GM21381 (cell line): ENCODE results near the gene MAP3K7.
A peak's percentile ranks its signal among the peaks of the same experiment; 100 is the strongest.

ENCODE experiments used
- ATAC-seq: cut with Tn5 transposase; IDR thresholded peaks from one replicate; pipeline ENCODE4 v1.9.1; 2021; ENCODE audit warnings: mild to moderate bottlenecking, moderate library complexity; ENCODE audit not compliant: unreplicated experiment

The MAP3K7 gene

GRCh38 chr6:90586836-90587638 is at the start of gene MAP3K7:
MAP3K7 (minus strand) TSS chr6:90587072; CDS start chr6:90586883, 189 bp downstream.
- ATAC-seq: peak; percentile 92

DNA sequence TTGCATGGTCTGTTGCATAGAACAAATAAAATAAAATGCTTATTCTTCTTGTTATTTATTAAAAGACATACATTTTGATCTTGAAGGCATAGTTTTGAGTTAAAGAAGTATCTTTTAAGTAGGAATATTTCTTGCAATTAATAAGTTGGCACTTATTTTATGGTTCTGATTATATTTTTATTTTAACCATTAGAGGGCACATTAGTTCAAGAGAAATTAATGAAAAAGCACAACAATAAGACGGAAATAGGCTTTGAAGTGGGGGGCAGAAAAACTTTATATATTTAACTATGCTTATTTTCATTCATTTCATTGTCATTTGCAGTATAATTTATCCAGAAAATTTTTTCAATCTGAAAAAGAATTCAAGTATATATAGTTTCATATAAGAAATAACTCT is 44.2 kb upstream of the MAP3K7 start:
- ATAC-seq: no peak

GRCh38 chr6:90621581-90621980 is 34.7 kb upstream of the MAP3K7 start:
- ATAC-seq: no peak

- ATAC-seq: no peak
Observed at GRCh38 chr6:90619221-90619620, 32.3 kb upstream of the MAP3K7 start.

DNA sequence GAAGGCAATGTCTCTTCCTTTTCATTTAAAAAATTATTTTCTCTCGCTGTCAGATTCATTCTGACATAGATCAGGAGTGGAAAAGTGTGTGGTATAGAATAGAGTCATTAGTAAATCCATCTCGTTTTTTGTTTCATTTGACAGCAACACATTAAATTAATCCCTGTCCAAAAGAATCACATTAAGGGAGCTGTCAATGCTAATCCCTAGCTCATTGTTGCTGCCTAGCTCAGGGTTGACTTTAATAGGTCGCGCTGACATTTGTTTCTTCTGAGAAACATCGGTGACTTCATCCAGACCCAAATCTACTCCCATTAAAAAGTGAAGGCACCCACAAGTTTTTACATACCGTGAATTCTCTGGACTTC is 25.4 kb upstream of the MAP3K7 start:
- ATAC-seq: no peak

- ATAC-seq: no peak
Observed at GRCh38 chr6:90611543-90612312, 24.9 kb upstream of the MAP3K7 start.

- peak; percentile 64 for ATAC-seq
Observed at GRCh38 chr6:90610751-90611542, 24.1 kb upstream of the MAP3K7 start.

- ATAC-seq: no peak
Observed at GRCh38 chr6:90610301-90610750, 23.5 kb upstream of the MAP3K7 start.

DNA sequence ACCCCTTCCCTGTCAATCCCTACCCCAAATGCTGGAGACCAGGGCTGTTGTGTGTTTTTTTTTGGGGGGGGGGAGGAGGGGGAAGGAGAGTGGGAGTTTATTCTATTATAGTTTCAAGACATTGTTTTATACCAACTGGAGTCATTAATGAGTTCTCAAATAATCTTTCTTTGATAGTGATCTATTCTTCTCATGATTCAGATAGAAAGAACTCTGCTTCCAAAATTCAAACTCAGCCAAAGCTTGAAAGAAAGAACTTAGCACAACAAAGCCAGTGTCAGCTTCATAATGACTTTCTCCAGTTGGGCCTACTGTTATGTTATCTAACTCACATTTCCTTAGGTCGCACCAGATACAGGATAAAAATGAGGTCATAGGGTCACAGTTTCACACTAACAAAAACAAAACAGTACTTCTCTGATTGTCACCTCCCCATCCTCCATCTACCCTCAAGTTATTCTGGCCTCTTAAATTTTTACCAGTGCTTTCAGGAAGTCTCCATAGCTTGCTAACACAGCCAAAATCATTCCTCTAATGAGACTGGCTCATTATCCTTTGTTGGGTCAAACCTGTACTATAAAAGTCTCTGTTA is 19.0 kb upstream of the MAP3K7 start:
- no peak for ATAC-seq

DNA sequence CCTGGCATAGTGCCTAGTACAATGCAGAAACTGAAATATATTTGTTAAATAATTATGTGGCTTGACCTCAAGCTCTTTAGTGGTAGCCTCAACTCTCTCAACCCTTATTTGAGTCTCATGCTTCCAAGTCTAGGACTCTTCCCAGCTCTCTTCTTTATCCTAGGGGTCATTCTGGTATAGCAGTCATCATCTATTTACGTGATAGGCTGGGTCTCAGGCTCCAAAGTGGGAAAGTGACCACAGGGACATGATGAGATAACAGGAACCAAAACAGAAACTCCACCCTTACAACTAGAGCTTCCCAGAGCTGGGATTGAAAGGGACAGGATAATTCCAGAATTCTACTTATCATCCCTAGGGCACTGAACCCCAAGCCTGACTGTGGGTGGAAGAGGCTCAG is 17.7 kb upstream of the MAP3K7 start:
- no peak for ATAC-seq

GRCh38 chr6:90599151-90599550 is 12.3 kb upstream of the MAP3K7 start:
- ATAC-seq: no peak

- no peak for ATAC-seq
Observed at GRCh38 chr6:90598192-90598951, 11.5 kb upstream of the MAP3K7 start.

DNA sequence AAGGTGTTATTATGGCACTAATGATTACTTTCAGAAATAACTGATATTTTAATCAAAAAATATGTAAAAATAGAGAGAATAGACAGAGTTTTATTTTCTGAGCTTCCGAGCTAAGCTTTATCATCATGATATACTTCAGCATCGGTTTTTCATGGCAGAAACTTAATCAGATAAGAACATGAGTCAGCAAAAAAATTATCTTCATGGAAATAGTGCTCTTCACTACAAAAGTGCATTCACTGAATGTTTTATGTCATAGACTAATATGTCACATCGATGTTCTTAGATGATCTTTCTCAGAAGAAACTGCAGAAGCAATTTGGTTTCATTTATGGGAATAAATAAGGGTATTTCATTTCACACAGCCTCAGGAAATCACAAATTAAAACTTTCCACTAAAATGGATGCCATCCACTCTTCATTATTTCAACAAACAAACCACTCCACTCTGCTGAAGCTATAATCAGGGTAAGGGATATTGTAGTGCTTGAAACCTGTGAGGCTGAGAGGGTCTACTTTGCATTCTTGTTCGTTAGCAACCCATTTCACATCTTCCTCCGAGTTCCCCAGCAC is 10.2 kb upstream of the MAP3K7 start:
- no peak for ATAC-seq

DNA sequence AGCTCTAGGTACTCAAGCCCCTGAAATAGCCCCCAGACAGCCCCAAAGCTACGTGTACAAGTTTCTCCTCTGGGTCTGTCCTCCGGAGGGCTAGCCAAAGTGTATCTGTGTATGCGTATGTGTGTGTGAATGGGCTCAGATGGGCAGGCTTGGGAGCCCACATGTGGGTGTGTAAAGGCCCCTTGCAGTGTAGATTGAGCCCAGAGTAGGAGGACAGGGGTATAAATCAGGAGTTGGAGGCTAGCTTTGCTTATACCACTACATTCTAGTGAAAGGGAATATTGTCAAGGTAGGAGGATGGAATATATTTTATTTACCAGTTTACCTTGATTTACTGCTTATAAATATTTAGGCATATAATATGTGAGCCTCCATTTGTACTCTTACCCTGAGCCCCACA is 9.0 kb upstream of the MAP3K7 start:
- ATAC-seq: no peak

DNA sequence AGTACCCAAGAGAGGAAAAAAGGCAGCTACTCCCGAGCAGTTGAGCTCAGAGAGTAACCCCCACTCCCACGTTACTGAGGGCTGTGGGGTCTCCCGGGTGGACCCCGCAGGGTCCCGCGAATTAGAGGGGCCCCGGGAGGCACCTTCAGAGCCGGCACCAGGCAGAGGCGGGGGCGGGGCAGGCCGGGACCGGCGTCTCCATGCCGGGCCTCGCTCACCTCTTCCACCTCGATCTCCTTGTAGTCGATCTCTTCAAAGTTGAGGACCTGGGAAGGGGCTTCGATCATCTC is 381 bp downstream of the MAP3K7 start:
- peak; percentile 18 for ATAC-seq

GRCh38 chr6:90584636-90585255 is 2.1 kb downstream of the MAP3K7 start:
- ATAC-seq: no peak

GRCh38 chr6:90583836-90584481 is 2.9 kb downstream of the MAP3K7 start:
- ATAC-seq: no peak

DNA sequence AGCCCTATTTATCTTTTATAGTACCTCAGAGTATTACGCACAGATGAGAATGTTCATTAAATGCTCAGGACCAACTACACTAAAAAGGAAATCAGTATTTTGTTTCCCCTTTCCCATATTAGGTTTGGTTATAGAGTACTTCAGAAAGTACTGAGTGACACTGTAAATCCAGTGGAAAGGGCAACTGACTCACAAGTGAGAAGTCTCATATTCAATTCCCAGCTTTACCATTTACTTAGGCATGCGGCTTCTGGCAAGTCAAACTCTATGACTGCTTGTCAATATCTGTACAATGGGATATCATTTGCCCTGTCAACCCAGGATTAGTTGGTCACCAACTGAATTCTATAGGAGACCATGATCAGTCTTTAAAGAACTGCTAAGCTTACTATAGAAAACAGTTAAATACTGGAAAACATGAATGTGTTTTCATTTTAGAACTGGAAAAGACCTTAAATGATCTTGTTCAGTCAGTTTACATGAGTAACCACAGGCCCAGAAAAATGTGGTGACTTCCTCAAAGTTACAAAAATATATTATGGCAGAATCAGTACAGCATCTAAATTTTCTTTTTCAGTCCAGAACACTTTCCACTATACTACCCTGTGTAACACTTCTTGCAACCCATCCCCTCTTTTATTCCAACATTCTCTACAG is 3.6 kb downstream of the MAP3K7 start:
- no peak for ATAC-seq

DNA sequence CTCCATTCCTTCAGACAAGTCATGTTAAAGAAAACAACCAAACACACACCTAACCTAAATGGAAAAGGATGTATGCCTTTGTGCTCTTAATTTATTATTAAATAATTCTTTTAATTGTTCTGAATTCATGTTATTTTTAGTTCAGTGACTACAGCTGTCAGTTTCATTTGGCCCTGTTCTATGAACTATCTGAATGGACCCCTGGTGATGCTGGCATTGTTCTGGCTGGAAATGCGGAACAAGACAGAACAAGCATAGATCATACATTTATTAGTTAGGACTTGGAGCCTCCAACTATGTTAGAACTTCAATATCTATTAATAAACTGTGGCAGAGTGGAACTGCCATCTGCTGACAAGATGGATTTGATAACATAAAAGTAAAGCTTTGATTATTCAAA is 5.7 kb downstream of the MAP3K7 start:
- no peak for ATAC-seq
